ENCODE measurements around the gene GSN. TPM values are rescaled to one million over a fixed set of nuclear protein-coding genes. Genes with fewer than 3 reads are reported as not detected.

Gene GSN
- total RNA-seq: 1 to 10 TPM; 1.9 to 2.2 TPM

DNA sequence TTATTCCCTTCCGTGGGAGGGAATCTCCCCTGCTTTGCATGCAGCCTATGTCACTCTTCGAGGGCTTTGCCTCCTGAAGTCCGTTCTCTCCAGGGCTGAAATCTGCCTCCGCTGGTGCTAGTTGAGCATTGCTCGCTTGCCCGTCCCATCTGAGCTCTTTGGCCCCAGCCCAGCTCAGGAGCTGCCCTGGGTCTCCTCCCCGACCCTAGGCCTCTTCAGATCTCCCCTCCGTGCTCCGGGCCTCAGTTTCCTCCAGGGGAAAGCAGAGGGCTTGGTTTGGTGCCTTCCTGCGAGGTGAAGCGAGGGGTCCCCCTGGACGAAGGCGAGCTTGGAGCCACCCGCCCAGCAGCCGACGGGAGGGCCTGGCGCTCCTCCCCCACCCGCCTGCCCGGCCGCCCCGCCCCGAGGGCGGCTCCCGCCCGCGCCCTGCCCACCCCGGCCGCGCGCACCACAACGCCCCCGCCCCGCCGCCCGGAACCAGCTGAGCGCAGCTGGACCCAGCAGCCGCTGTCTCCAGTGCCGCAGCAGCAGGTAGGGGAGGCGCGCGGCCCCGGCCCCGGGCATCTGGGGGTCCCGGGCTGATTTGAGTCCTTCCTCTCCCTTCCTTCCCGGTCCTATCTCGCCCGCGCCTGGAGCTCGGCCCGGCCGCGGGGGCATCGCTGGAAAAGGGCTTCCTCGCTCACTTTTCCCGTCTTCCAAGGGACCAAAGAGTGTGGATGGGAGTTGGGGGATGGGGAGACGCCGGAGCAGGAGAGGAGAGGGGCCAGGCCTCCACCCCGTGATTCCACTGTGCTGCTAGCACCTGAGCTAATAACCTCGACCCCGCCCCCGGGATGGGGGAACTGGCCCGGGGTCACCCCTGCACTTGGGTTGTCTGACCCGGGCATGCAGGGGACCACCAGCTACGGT lies at the start of gene GSN:
GSN (plus strand) TSS at position 474 of the 909 bp plus-strand sequence. CDS start 33,810 bp downstream, outside the sequence.
- Mint-ChIP-seq H3K4me3 (peak within 1 kb of the TSS; percentile 50), H3K36me3 (ENCODE audit: low read depth) (no peaks in the 10 kb centered on the region), H3K27ac (no peak within 1 kb of the TSS), H3K27me3 (peaks cover 13% of the 10 kb centered on the region), H3K9me3 (no peaks in the 10 kb centered on the region), H3K4me1 (ENCODE audit: low read depth) (peaks cover 13% of the 10 kb centered on the region)
- CTCF ChIA-PET: interaction anchor here (0.9 to 4.0 kb wide), 8 partner anchors 10 to 831 kb away, joined by 3 to 24 read pairs (median 4); no protein-coding TSS in a partner anchor
- POLR2A ChIA-PET: interaction anchor here (1.1 to 1.2 kb wide), 2 partner anchors 11 to 15 kb away, joined by 3 to 5 read pairs; no protein-coding TSS in a partner anchor
- intact Hi-C loops (cut with micrococcal nuclease): no loop called here
- DNase-seq (peak; percentile 56), ATAC-seq (peak; percentile 86)
- TF ChIP-seq, protein P1, sequence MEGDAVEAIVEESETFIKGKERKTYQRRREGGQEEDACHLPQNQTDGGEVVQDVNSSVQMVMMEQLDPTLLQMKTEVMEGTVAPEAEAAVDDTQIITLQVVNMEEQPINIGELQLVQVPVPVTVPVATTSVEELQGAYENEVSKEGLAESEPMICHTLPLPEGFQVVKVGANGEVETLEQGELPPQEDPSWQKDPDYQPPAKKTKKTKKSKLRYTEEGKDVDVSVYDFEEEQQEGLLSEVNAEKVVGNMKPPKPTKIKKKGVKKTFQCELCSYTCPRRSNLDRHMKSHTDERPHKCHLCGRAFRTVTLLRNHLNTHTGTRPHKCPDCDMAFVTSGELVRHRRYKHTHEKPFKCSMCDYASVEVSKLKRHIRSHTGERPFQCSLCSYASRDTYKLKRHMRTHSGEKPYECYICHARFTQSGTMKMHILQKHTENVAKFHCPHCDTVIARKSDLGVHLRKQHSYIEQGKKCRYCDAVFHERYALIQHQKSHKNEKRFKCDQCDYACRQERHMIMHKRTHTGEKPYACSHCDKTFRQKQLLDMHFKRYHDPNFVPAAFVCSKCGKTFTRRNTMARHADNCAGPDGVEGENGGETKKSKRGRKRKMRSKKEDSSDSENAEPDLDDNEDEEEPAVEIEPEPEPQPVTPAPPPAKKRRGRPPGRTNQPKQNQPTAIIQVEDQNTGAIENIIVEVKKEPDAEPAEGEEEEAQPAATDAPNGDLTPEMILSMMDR (IDR thresholded peaks at IDR 0.05): no peak

- POLR2A ChIA-PET: no interaction called here
- TF ChIP-seq, protein P1 (IDR thresholded peaks at IDR 0.05): no peak
- CTCF ChIA-PET: interaction anchor here (0.8 to 1.6 kb wide), 6 partner anchors 12 to 181 kb away, joined by 3 to 6 read pairs (median 4); no protein-coding TSS in a partner anchor
- ATAC-seq (no peak), DNase-seq (no peak)
- no peak overlapping the region for H3K4me3 Mint-ChIP-seq
- H3K27me3 Mint-ChIP-seq: no peaks in the 10 kb centered on the region
- intact Hi-C loops (cut with micrococcal nuclease): loop anchor here (10.0 kb wide), 1 partner anchor 156 kb away; the partner anchor contains the start of gene STOM
- H3K9me3 Mint-ChIP-seq: no peaks in the 10 kb centered on the region
- no peak overlapping the region for H3K27ac Mint-ChIP-seq
- peaks cover 4% of the 10 kb centered on the region for H3K4me1 Mint-ChIP-seq (ENCODE audit: low read depth)
- H3K36me3 Mint-ChIP-seq (ENCODE audit: low read depth): no peaks in the 10 kb centered on the region
These were observed 49.5 kb upstream of the GSN start for GRCh38 chr9:121218357-121219027.

DNA sequence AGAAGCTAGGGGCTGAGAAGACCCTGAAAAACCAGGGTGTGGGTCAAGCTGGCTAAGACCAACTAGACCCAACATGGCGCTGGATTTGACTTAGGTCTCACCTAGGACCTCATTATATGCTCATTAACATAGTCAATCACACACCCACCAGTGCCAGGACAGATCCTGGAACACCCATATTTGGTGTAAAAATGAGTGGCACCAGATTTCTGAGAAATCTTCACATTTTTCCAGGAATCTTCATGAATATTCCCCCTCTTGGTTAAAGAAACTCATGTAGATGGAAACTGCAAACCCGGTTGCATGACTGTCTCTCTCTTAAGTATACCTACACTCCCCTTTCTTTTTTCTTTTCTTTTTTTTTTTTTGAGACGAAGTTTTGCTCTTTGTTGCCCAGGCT lies 48.4 kb upstream of the GSN start:
- Mint-ChIP-seq H3K4me3 (no peak overlapping the region), H3K4me1 (ENCODE audit: low read depth) (peaks cover 4% of the 10 kb centered on the region), H3K9me3 (no peaks in the 10 kb centered on the region), H3K27ac (no peak overlapping the region), H3K27me3 (no peaks in the 10 kb centered on the region), H3K36me3 (ENCODE audit: low read depth) (no peaks in the 10 kb centered on the region)
- intact Hi-C loops (cut with micrococcal nuclease): loop anchor here (10.0 kb wide), 1 partner anchor 155 kb away; the partner anchor contains the start of gene STOM
- DNase-seq (no peak), ATAC-seq (peak; percentile 42)
- ChIA-PET CTCF (no interaction called here), POLR2A (no interaction called here)
- TF ChIP-seq, protein P1 (IDR thresholded peaks at IDR 0.05): no peak

GRCh38 chr9:121220996-121221663 lies 46.8 kb upstream of the GSN start:
- no peak for ATAC-seq
- ChIA-PET CTCF (interaction anchor here (0.7 to 1.2 kb wide), 5 partner anchors 8 to 99 kb away, joined by 3 to 4 read pairs (median 4); no protein-coding TSS in a partner anchor), POLR2A (interaction anchor here (0.9 kb wide), 1 partner anchor 15 kb away, joined by 3 read pairs; no protein-coding TSS in a partner anchor)
- peaks cover 4% of the 10 kb centered on the region for H3K4me1 Mint-ChIP-seq (ENCODE audit: low read depth)
- no peaks in the 10 kb centered on the region for H3K9me3 Mint-ChIP-seq
- H3K36me3 Mint-ChIP-seq (ENCODE audit: low read depth): no peaks in the 10 kb centered on the region
- intact Hi-C loops (cut with micrococcal nuclease): no loop called here
- H3K27me3 Mint-ChIP-seq: no peaks in the 10 kb centered on the region
- TF ChIP-seq, protein P1 (IDR thresholded peaks at IDR 0.05): no peak
- DNase-seq: no peak
- H3K27ac Mint-ChIP-seq: no peak overlapping the region
- no peak overlapping the region for H3K4me3 Mint-ChIP-seq

Data from activated CD8-positive, alpha-beta T cell treated with anti-CD3 and anti-CD28 coated beads for 36 hours (primary cell).